Measurements from ENCODE around the gene NWD2. TPM values are rescaled to one million over a fixed set of nuclear protein-coding genes. Genes with fewer than 3 reads are reported as not detected.

NWD2 gene
- total and polyA plus RNA-seq, 2 donors (not counting 1 experiment from before 2014, with no cell fraction given), result not detected

DNA sequence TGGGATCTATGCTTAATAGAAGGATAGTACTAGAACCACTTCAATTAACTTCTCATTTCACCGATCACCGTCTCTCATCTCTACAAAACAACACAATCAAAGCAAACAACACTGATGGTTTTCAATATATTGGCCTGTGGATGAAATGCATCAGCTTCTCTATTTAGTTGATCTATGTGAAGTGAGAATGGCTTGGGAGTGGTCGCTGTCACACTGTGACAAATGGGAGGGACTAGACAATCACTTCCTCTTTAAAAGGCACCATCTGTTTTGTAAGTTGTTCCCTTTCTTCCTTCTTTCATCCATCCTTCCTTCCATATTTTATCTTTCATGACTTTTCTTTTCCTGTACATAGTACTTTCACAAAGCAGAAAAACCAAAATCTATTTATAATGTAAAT lies 23.9 kb upstream of the NWD2 start:
- Histone ChIP-seq H3K79me2 (ENCODE audit: control insufficient read depth, insufficient read depth, low read length) (no peaks in the 10 kb centered on the region), H3K4me1 (ENCODE audit: control insufficient read depth, extremely low read depth, insufficient read depth, low read length) (no peaks in the 10 kb centered on the region), H2AFZ (ENCODE audit: low read length) (no peak overlapping the region), H3K36me3 (ENCODE audit: control insufficient read depth, insufficient read depth, low read length) (no peaks in the 10 kb centered on the region), H4K20me1 (ENCODE audit: control insufficient read depth, extremely low read depth, insufficient read depth, low read length) (no peaks in the 10 kb centered on the region), H3K4me2 (ENCODE audit: extremely low read depth, insufficient read depth, low read length) (no peak overlapping the region), H3K4me3 (replicated peaks in 1 of 4; ENCODE audit: control extremely low read depth in 1 of 4, insufficient read depth in 1 of 4, low read depth in 3 of 4, low read length in 4 of 4) (no peak overlapping the region), H3K27me3 (ENCODE audit: control insufficient read depth, insufficient read depth, low read length) (no peaks in the 10 kb centered on the region), H3K9me3 (ENCODE audit: control insufficient read depth, insufficient read depth, low read depth, low read length) (no peaks in the 10 kb centered on the region), H3K9ac (ENCODE audit: insufficient read depth, low read length) (no peak overlapping the region), H3K27ac (ENCODE audit: insufficient read depth, low read length) (no peak overlapping the region)
- TF ChIP-seq, protein P1, sequence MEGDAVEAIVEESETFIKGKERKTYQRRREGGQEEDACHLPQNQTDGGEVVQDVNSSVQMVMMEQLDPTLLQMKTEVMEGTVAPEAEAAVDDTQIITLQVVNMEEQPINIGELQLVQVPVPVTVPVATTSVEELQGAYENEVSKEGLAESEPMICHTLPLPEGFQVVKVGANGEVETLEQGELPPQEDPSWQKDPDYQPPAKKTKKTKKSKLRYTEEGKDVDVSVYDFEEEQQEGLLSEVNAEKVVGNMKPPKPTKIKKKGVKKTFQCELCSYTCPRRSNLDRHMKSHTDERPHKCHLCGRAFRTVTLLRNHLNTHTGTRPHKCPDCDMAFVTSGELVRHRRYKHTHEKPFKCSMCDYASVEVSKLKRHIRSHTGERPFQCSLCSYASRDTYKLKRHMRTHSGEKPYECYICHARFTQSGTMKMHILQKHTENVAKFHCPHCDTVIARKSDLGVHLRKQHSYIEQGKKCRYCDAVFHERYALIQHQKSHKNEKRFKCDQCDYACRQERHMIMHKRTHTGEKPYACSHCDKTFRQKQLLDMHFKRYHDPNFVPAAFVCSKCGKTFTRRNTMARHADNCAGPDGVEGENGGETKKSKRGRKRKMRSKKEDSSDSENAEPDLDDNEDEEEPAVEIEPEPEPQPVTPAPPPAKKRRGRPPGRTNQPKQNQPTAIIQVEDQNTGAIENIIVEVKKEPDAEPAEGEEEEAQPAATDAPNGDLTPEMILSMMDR (conservative IDR thresholded peaks at IDR 0.05 in 1 of 2, IDR thresholded peaks at IDR 0.05 in 1 of 2; ENCODE audit: low read depth in 1 of 2, low read length in 2 of 2), result no peak
- no peak for TF ChIP-seq EZH2 (IDR thresholded peaks at IDR 0.05; ENCODE audit: low read length, missing control alignments)
- DNase-seq (ENCODE audit: low read depth in 2 of 2), result no peak

DNA sequence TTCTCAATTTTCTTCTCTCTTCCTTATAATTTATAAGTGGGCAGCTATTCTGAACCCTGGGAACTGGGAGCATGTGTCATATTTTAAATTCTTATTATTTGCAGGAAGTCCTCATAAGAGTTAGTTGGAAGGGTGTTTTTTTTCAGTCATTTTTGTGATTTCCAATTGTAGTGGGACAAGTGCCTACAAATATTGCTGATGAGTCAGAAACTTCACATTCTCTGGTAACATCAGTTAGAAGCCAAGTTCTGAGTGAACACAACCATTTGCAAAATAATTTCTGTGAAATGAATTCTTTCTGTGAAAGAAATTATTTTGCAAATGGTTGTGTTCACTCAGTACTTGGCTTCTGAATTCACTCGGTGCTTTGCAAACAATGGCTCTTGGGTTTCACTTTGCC lies 20.8 kb upstream of the NWD2 start:
- TF ChIP-seq, protein P1 (conservative IDR thresholded peaks at IDR 0.05 in 1 of 2, IDR thresholded peaks at IDR 0.05 in 1 of 2; ENCODE audit: low read depth in 1 of 2, low read length in 2 of 2), result no peak
- no peak for TF ChIP-seq EZH2 (IDR thresholded peaks at IDR 0.05; ENCODE audit: low read length, missing control alignments)
- H3K79me2 ChIP-seq (ENCODE audit: control insufficient read depth, insufficient read depth, low read length), result no peaks in the 10 kb centered on the region
- H2AFZ ChIP-seq (ENCODE audit: low read length), result no peak overlapping the region
- H3K27me3 ChIP-seq (ENCODE audit: control insufficient read depth, insufficient read depth, low read length), result no peaks in the 10 kb centered on the region
- H4K20me1 ChIP-seq (ENCODE audit: control insufficient read depth, extremely low read depth, insufficient read depth, low read length), result no peaks in the 10 kb centered on the region
- H3K9ac ChIP-seq (ENCODE audit: insufficient read depth, low read length), result no peak overlapping the region
- H3K4me3 ChIP-seq (replicated peaks in 1 of 4; ENCODE audit: control extremely low read depth in 1 of 4, insufficient read depth in 1 of 4, low read depth in 3 of 4, low read length in 4 of 4), result no peak overlapping the region
- no peaks in the 10 kb centered on the region for H3K36me3 ChIP-seq (ENCODE audit: control insufficient read depth, insufficient read depth, low read length)
- no peak overlapping the region for H3K27ac ChIP-seq (ENCODE audit: insufficient read depth, low read length)
- DNase-seq (ENCODE audit: low read depth in 2 of 2), result no peak
- H3K4me1 ChIP-seq (ENCODE audit: control insufficient read depth, extremely low read depth, insufficient read depth, low read length), result no peaks in the 10 kb centered on the region
- H3K4me2 ChIP-seq (ENCODE audit: extremely low read depth, insufficient read depth, low read length), result no peak overlapping the region
- H3K9me3 ChIP-seq (ENCODE audit: control insufficient read depth, insufficient read depth, low read depth, low read length), result no peaks in the 10 kb centered on the region

DNA sequence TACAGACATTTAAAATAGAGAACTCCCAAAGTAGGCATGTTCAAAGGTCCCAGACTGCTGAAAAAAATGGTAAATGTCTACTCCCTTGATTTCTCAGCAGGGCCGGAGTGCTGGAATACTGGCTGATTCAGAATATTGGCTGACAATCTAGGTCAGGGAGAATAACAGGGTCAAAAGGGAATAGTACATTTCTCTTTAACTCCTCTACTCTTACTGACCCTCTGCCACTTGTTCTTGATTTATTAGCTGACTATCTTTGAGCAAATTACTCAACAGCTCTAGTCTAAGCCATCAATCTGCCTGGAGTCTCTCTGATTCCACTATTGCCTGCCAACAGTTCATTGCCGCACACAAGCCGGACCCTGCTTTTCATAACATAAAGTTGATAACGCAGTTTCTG lies 19.7 kb upstream of the NWD2 start:
- Histone ChIP-seq H3K79me2 (ENCODE audit: control insufficient read depth, insufficient read depth, low read length) (no peaks in the 10 kb centered on the region), H3K36me3 (ENCODE audit: control insufficient read depth, insufficient read depth, low read length) (no peaks in the 10 kb centered on the region), H4K20me1 (ENCODE audit: control insufficient read depth, extremely low read depth, insufficient read depth, low read length) (no peaks in the 10 kb centered on the region), H3K27ac (ENCODE audit: insufficient read depth, low read length) (no peak overlapping the region), H3K9ac (ENCODE audit: insufficient read depth, low read length) (no peak overlapping the region), H2AFZ (ENCODE audit: low read length) (no peak overlapping the region), H3K4me2 (ENCODE audit: extremely low read depth, insufficient read depth, low read length) (no peak overlapping the region), H3K27me3 (ENCODE audit: control insufficient read depth, insufficient read depth, low read length) (no peaks in the 10 kb centered on the region), H3K9me3 (ENCODE audit: control insufficient read depth, insufficient read depth, low read depth, low read length) (no peaks in the 10 kb centered on the region), H3K4me1 (ENCODE audit: control insufficient read depth, extremely low read depth, insufficient read depth, low read length) (no peaks in the 10 kb centered on the region), H3K4me3 (replicated peaks in 1 of 4; ENCODE audit: control extremely low read depth in 1 of 4, insufficient read depth in 1 of 4, low read depth in 3 of 4, low read length in 4 of 4) (no peak overlapping the region)
- no peak for DNase-seq (ENCODE audit: low read depth in 2 of 2)
- TF ChIP-seq, protein P1 (conservative IDR thresholded peaks at IDR 0.05 in 1 of 2, IDR thresholded peaks at IDR 0.05 in 1 of 2; ENCODE audit: low read depth in 1 of 2, low read length in 2 of 2), result no peak
- no peak for TF ChIP-seq EZH2 (IDR thresholded peaks at IDR 0.05; ENCODE audit: low read length, missing control alignments)

Data from fibroblast of lung (primary cell).